SHP77 (cell line): ENCODE data around the gene KRT34.
"Not testable (repeated sequence)": the region's sequence is repeated elsewhere in the genome, so short reads cannot be mapped to it uniquely, and the experiment has no call there.

Experiments used
- DNase-seq, 2 experiments: peaks; one replicate each; lab custom pipeline; 2025; lab: John Stamatoyannopoulos, UW

KRT34 gene

DNA sequence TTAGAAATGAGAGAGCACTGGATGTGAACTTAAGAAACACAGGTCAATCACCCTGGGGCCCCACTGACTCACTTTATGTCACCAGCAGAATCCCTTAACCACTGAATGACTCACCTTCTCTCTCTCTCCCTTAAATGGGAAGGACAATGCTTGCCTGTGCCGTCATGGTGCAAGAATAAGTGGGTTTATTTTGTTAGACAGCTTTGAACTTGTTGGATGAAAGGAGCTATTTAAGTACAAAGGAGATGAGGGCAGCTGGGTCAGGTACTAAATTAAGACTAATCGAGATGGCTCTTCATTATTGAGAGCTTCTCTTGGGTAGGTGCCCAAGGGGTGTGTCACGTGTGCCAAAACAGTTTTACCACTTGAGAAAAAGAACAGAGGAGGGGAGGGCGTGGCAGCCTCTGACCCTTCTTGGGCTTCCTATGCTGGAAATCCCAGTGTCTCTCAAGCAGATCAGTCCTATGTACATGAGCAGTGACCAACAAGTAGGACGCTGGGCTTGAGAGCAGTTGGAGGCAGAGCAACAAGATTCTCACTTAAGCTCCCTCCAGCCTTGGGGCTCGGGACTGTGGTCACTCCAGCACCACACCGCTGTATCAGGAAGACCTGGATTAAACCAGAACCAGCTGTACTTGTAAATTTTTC lies 22.0 kb upstream of the KRT34 start:
- no peak for DNase-seq

- DNase-seq, result no peak
Measured at GRCh38 chr17:41403404-41404023, 21.4 kb upstream of the KRT34 start.

DNA sequence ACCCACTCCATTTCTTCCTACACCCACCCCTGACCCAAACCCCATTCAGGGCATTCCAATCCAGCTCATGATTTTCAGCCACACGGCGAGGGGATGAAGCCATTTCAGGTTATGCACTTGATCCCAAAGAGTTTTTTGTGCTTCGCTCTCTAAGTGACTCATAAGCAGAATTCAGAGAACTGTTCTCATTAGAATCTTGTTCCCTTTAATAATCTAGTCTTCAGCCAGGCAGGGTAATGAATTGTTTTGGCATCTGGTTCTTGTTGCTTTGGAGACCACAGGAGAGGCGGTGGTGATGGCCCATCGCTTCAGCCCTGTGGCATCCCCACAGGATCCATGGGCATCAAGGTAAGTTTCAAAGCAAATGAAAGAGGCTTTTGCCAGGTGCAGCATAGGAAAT lies 20.1 kb upstream of the KRT34 start:
- DNase-seq, result no peak

DNA sequence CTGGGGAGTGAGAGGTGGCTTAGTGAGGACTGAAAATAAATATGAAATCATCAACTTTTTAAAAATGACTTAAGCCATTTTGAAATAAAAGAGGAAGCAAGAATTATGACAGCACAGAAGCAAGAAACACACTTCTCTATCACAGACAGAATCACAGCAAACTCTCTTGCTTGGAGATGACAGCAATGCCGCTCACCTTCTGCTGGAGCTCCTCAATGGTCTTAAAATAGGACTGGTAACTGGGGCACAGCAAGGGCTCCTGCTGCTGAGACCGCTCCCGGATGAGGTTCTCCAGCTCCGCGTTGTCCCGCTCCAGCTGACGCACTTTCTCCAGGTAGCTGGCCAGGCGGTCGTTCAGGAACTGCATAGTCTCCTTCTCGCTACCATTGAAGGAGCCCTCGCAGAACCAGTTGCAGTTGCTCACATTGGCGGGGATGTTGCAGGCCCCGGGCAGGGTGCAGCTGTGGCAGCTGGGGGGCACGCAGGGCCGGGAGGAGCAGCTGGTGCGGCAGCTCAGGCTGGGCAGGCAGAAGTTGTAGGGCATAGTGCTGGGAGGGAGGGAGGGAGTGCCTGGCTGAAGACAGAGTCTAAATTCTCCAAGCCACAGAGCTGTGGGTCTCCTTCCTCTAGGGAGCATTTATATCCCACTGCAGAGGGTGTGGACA lies 15.0 kb upstream of the KRT34 start, which contains the start of gene KRT31:
TSS of gene KRT31 (minus strand) at position 613 of the 665 bp plus-strand sequence. CDS start at position 544, 69 bp downstream.
- no peak for DNase-seq

DNA sequence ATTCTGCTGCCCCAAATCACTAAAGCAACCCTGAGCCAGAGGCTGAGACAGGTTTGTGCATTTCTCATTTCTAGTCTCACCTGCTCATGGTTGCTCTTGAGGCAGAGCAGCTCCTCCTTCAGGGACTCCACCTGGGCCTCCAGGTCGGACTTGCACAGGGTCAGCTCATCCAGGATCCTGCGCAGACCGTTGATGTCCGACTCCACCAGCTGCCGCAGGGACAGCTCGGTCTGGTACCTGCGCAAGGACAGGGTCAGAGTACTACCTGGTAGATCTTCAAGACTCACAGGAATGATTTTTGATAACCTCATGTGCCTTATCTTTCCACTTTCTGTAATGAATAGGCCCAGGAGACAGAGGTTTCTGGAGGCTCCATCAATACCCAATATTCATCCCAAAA lies 14.2 kb upstream of the KRT34 start:
- DNase-seq, result no peak

GRCh38 chr17:41395611-41396010 lies 13.5 kb upstream of the KRT34 start:
- no peak for DNase-seq

GRCh38 chr17:41395044-41395443 lies 12.9 kb upstream of the KRT34 start:
- DNase-seq, result not testable (repeated sequence)

- no peak for DNase-seq
Measured at GRCh38 chr17:41394254-41394996, 12.3 kb upstream of the KRT34 start.

DNA sequence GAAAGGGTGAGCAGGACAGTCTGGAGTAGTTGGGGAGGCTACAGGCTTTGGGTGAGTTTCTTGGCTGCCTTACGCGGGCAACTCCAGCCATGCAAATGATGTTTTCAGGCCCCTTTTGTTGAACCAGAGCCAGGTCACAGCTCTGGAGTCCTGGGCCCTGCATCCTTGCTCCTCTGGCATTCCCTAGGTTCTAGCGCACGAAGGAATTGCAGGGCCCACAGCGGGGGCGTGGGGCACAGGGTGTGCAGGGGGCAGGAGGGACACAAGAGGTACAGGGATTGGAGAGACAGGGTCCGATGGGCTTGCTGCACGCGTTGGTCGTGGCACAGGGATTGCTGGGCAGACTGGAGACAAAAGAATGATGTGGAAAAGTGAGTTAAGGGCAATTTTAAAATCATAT lies 11.7 kb upstream of the KRT34 start:
- DNase-seq, result no peak

GRCh38 chr17:41393294-41393693 lies 11.2 kb upstream of the KRT34 start:
- no peak for DNase-seq

DNA sequence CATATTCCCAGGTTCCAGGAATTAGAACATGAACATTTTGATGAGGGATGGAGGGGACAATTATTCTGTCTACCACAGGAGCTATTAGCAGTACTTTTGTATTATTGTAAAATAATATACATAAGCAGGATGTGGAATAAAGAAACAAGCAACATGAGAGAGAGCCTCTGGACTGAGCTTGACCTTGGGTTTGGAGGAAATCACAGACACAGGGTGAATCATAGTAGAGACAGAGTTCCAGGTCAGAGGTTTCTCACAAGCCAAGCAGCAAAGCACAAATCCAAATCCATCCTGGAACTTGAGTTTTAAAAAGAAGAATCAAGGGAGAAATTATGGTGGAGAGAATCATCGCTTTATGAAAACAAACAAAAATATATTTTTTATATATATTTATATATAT lies 10.2 kb upstream of the KRT34 start:
- DNase-seq, result no peak

DNA sequence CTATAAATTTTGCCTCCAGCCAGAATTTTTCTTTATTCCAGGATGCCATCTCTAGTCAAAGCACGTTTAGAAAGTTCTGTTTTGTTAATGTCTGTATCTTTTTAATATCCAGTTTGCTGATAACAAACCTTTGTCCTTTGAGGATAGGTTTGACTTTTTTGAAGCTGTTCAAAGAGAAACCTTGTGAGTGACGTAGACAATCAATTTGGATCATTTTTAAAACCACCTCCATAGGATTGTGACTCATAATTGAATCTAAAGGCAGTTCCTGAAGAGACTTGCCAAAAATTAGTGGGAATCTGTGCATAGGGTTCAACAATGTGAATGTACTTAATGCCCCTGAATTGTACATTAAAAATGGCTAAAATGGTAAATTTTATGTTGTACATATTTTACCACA lies 9.4 kb upstream of the KRT34 start:
- DNase-seq, result no peak

GRCh38 chr17:41390411-41390938 lies 8.4 kb upstream of the KRT34 start:
- no peak for DNase-seq

DNA sequence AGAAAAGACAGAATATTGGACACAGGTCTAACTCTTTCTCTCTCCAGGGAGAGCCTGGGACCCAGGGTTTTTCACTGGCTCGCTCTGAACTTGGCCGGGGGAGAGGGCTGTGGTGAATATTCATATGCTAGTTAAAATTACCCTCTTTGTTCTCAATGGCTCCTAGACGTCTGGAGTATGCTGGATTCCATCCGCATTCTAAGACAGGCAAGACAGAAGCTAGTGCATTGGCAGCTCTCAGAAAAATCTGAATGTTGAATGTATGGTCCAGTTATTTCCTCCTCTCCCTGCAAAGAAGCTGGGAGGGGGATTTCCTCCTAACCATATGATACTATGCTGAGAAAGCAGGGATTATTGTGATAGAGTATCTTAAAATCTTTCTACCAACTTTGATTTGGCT lies 5.6 kb upstream of the KRT34 start:
- no peak for DNase-seq

DNA sequence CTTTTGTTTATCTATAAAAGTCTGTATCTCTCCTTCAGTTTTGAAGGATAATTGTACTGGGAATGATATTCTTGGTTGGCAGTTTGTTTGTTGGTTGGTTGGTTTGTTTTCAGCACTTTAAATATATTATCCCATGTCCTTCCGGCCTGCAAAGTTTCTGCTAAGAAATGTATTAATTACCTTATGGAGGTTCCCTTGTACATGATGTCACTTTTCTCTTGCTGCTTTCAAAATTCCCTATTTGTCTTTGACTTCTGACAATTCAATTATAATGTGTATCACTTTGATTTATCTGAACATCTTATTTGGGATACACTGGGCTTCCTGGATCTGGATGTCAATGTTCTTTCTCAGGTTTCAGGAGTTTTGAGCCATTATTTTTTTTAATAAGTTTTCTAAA lies 4.1 kb upstream of the KRT34 start:
- DNase-seq, result no peak

- no peak for DNase-seq
Measured at GRCh38 chr17:41383690-41384089, 1.6 kb upstream of the KRT34 start.

DNA sequence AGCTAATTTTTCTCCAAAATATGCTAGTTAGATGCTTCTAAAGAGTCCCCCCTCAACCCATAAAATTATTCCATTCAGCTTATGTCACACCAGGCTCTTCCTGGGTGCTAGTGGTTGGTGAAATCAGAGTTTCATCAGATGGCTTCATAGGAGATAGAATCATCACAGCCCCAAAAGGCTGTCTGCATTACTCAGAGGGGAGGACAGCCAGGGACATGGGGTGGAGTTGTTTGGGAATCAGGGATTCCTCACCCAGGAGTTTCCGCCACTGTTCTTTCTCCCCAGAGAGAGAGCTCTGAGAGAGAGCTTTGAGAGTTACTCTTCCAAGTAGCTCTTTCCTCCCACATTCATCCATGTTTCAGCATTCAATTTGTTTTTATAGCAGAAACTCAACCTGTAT lies 288 bp upstream of the KRT34 start:
- no peak for DNase-seq

DNA sequence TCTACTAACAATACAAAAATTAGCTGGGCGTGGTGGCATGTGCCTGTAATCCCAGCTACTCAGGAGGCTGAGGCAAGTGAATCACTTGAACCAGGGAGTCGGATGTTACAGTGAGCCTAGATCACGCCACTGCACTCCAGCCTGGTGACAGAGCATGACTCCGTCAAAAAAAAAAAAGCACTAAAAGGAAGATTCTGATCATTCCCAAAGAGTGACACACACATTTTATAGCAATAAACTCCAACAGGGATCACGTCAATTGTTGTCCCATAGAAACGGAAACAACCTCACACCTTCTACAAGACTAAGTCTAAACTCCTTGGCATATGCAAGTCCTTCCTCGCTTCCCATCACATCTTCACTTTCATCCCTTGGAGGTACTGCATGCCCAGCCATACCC lies 2.0 kb downstream of the KRT34 start:
- not testable (repeated sequence) for DNase-seq

GRCh38 chr17:41377546-41377945 lies 4.6 kb downstream of the KRT34 start:
- DNase-seq, result no peak

- DNase-seq, result no peak
Measured at GRCh38 chr17:41369713-41370112, 12.4 kb downstream of the KRT34 start, which contains the start of gene KRT33B. KRT33B (minus strand) TSS chr17:41369813; CDS start chr17:41369750, 63 bp downstream.

GRCh38 chr17:41369023-41369422 lies 13.1 kb downstream of the KRT34 start:
- no peak for DNase-seq

- no peak for DNase-seq
Measured at GRCh38 chr17:41367426-41368075, 14.6 kb downstream of the KRT34 start.
